Transverse colon (tissue), 4 donors: ENCODE results near the gene GLIS1. TPM values are rescaled to one million over a fixed set of nuclear protein-coding genes. Genes with fewer than 3 reads are reported as not detected.

Experiments
- DNase-seq: peaks from one replicate; pipeline ENCODE4 v3.0.0-alpha.2; 2019
- H3K27ac ChIP-seq, 4 donors: fragments of 200-600 bp; sonication (generic); 2 replicates each; pipeline ENCODE4 v1.5.1; 2016 to 2018; ENCODE audit warnings: inconsistent platforms in 4 of 4
- H3K27me3 ChIP-seq: fragments of 200-600 bp; sonication (generic); 2 replicates; pipeline ENCODE4 v1.5.1; 2017; ENCODE audit warnings: inconsistent platforms
- H3K36me3 ChIP-seq, 4 donors: fragments of 200-600 bp; sonication (generic); 2 replicates each; pipeline ENCODE4 v1.5.1; 2017 to 2019; ENCODE audit warnings: inconsistent platforms in 4 of 4
- H3K4me1 ChIP-seq, 4 donors: fragments of 200-600 bp; sonication (generic); 2 replicates each; pipeline ENCODE4 v1.5.1; 2017 to 2020; ENCODE audit warnings: inconsistent platforms in 4 of 4
- H3K4me3 ChIP-seq, 4 donors: fragments of 200-600 bp; sonication (generic); 1 replicate in 1 of 4; 2 replicates in 3 of 4; pipeline versions ENCODE4 v1.5.1 to v1.6.1; 2017 to 2019; ENCODE audit warnings: inconsistent platforms in 4 of 4
- H3K9me3 ChIP-seq, 2 donors: fragments of 200-600 bp; sonication (generic); 2 replicates each; pipeline ENCODE4 v1.5.1; 2017 to 2019; ENCODE audit warnings: inconsistent platforms in 2 of 2
- CTCF ChIP-seq, 5 experiments: fragments of 200-600 bp in 3 of 5; fragments of 450-650 bp in 2 of 5; sonication (generic) in 3 of 5; IDR thresholded peaks; 1 replicate in 2 of 5; 2 replicates in 3 of 5; pipeline ENCODE4 v1.5.1; 2016 to 2017; ENCODE audit warnings: antibody characterized with exemption in 5 of 5, inconsistent platforms in 3 of 5, mild to moderate bottlenecking in 2 of 5, moderate library complexity in 1 of 5
- EP300 ChIP-seq: sonication (generic); formaldehyde crosslinking; IDR thresholded peaks from one replicate; pipeline ENCODE4 v1.6.1; 2017; ENCODE audit warnings: antibody characterized with exemption, low read depth
- POLR2A ChIP-seq: fragments of 450-650 bp; IDR thresholded peaks from one replicate; pipeline ENCODE4 v1.6.1; 2016; ENCODE audit warnings: antibody characterized with exemption, mild to moderate bottlenecking, moderate library complexity
- POLR2AphosphoS5 ChIP-seq, 3 donors: sonication (generic); formaldehyde crosslinking; IDR thresholded peaks; one replicate each; pipeline ENCODE4 v1.6.1; 2016; ENCODE audit warnings: antibody characterized with exemption in 3 of 3
- WGBS, 2 donors: methylation state at CpG; one replicate each; pipeline ENCODE4 v1.1.5; 2018; ENCODE audit warnings: low coverage in 1 of 2; 5-methylcytosine and 5-hydroxymethylcytosine counted together
- in situ Hi-C, 4 donors: fragments of 200-750 bp; cut with MboI; loops; one replicate each; pipeline versions ENCODE4 v1.15.0 to v1.15.1; 2017; ENCODE audit warnings: low sequenced_read_pairs in 3 of 4, low pct_ligation_motif_present in 1 of 4, low pct_unique_long_range_greater_than_20kb in 1 of 4
- intact Hi-C: fragments of 100-400 bp; cut with DNase I; formaldehyde crosslinking; loops from one replicate; pipeline ENCODE4 v1.15.1; 2023; ENCODE audit warnings: low total_unique reads
- total RNA-seq, 4 donors: library from RNA; depleted of rRNA; stranded (reverse); fragments of >200 nt; gene quantifications; one replicate each; pipeline ENCODE4 v1.1.0, GENCODE V29; 2016

GLIS1 gene
- total RNA-seq, 4 donors from 2014 or later = 0.16 to 0.75 (median 0.27) TPM; not detected in 1

GRCh38 chr1:53631622-53632310 is 107.2 kb downstream of the GLIS1 start:
- TF ChIP-seq POLR2A (no peak), POLR2AphosphoS5 (IDR thresholded peaks at IDR 0.05) (no peak), EP300 (no peak), CTCF (IDR thresholded peaks at IDR 0.05) (no peak)
- H3K36me3 ChIP-seq = no peaks in the 10 kb centered on the region
- no peaks in the 10 kb centered on the region for H3K4me1 ChIP-seq
- 80 to 81% methylated on average over 5 to 6 of the region's 6 CpGs for WGBS, 2 donors
- H3K9me3 ChIP-seq = no peaks in the 10 kb centered on the region
- intact Hi-C loops = no loop called here
- no peak for DNase-seq
- H3K4me3 ChIP-seq = no peak overlapping the region
- H3K27ac ChIP-seq = no peak overlapping the region
- no peaks in the 10 kb centered on the region for H3K27me3 ChIP-seq
- in situ Hi-C loops = no loop called here

GRCh38 chr1:53629101-53629691 is 109.8 kb downstream of the GLIS1 start:
- intact Hi-C loops (no loop called here), in situ Hi-C loops (no loop called here)
- no peak overlapping the region for H3K27ac ChIP-seq
- WGBS, 2 donors = 77% methylated on average over 7 of the region's 7 CpGs; no CpG with 5 or more reads in 1 of the 2 donors
- no peak for TF ChIP-seq POLR2A
- no peak for TF ChIP-seq EP300
- TF ChIP-seq CTCF (IDR thresholded peaks at IDR 0.05) = no peak
- TF ChIP-seq POLR2AphosphoS5 (IDR thresholded peaks at IDR 0.05) = no peak
- H3K9me3 ChIP-seq = no peaks in the 10 kb centered on the region
- H3K4me1 ChIP-seq = no peaks in the 10 kb centered on the region
- no peaks in the 10 kb centered on the region for H3K36me3 ChIP-seq
- no peak for DNase-seq
- no peak overlapping the region for H3K4me3 ChIP-seq
- no peaks in the 10 kb centered on the region for H3K27me3 ChIP-seq

- 83 to 87% methylated on average over 1 to 14 of the region's 14 CpGs for WGBS, 2 donors
- Histone ChIP-seq H3K4me1 (no peaks in the 10 kb centered on the region), H3K27ac (no peak overlapping the region), H3K27me3 (no peaks in the 10 kb centered on the region), H3K36me3 (no peaks in the 10 kb centered on the region), H3K9me3 (no peaks in the 10 kb centered on the region), H3K4me3 (no peak overlapping the region)
- no peak for DNase-seq
- intact Hi-C loops (no loop called here), in situ Hi-C loops (no loop called here)
- no peak for TF ChIP-seq EP300
These were observed 110.5 kb downstream of the GLIS1 start for GRCh38 chr1:53628286-53628955.

GRCh38 chr1:53627666-53628065 is 111.3 kb downstream of the GLIS1 start:
- no peak for DNase-seq
- no peak overlapping the region for H3K27ac ChIP-seq
- H3K27me3 ChIP-seq = no peaks in the 10 kb centered on the region
- H3K4me3 ChIP-seq = no peak overlapping the region
- intact Hi-C loops (no loop called here), in situ Hi-C loops (no loop called here)
- H3K36me3 ChIP-seq = no peaks in the 10 kb centered on the region
- H3K4me1 ChIP-seq = no peaks in the 10 kb centered on the region
- no peaks in the 10 kb centered on the region for H3K9me3 ChIP-seq
- WGBS, 2 donors = 87% methylated on average over 1 of the region's 1 CpG; no CpG with 5 or more reads in 1 of the 2 donors
- TF ChIP-seq CTCF (IDR thresholded peaks at IDR 0.05) (no peak), POLR2AphosphoS5 (IDR thresholded peaks at IDR 0.05) (no peak), POLR2A (no peak), EP300 (no peak)
